WTC11 (cell line): ENCODE data around the gene LAMA3. TPM values are rescaled to one million over a fixed set of nuclear protein-coding genes. Genes with fewer than 3 reads are reported as not detected.

Experiments used
- ATAC-seq: fragments of 200-7000 bp; cut with Tn5 transposase; 2 replicates; pipeline ENCODE4 v1.10.0; 2021; ENCODE audit warnings: mild to moderate bottlenecking, moderate library complexity
- CTCF ChIA-PET: fragments of 300-600 bp; sonication (Branson Sonifier 250); formaldehyde crosslinking; loops from one replicate; lab custom pipeline; 2021; ENCODE audit warnings: antibody characterized with exemption; lab: Charles Lee
- POLR2A ChIA-PET: fragments of 350-600 bp; sonication (Branson Sonifier 250); formaldehyde crosslinking; loops from one replicate; lab custom pipeline; 2021; ENCODE audit warnings: antibody characterized with exemption; lab: Charles Lee
- DNase-seq: peaks from one replicate; pipeline ENCODE4 v3.0.0; 2021; ENCODE audit warnings: low spot score
- H3K27ac Mint-ChIP-seq: 2 replicates; pipeline ENCODE4 v1.8.0; 2021; ENCODE audit warnings: mixed read lengths
- H3K27me3 Mint-ChIP-seq: 2 replicates; pipeline ENCODE4 v1.8.0; 2021; ENCODE audit warnings: low read depth, mild to moderate bottlenecking, moderate library complexity, mixed read lengths
- H3K36me3 Mint-ChIP-seq: 2 replicates; pipeline ENCODE4 v1.8.0; 2021; ENCODE audit warnings: mixed read lengths
- H3K4me1 Mint-ChIP-seq: 2 replicates; pipeline ENCODE4 v1.8.0; 2022; ENCODE audit warnings: mixed read lengths
- H3K4me3 Mint-ChIP-seq: 2 replicates; pipeline ENCODE4 v1.8.0; 2021; ENCODE audit warnings: mild to moderate bottlenecking, moderate library complexity, mixed read lengths
- H3K9me3 Mint-ChIP-seq: 2 replicates; pipeline ENCODE4 v1.8.0; 2021; ENCODE audit warnings: mixed read lengths
- FOXK1 ChIP-seq: sonication (generic); formaldehyde crosslinking; IDR thresholded peaks from 2 replicates; pipeline ENCODE4 v1.8.0; 2022; ENCODE audit warnings: mild to moderate bottlenecking, moderate library complexity, missing genetic modification reagents
- JAZF1 ChIP-seq: fragments of 250-450 bp; sonication (Bioruptor Pico); IDR thresholded peaks from 2 replicates; pipeline ENCODE4 v1.9.0; 2021; ENCODE audit warnings: moderate library complexity, mild to moderate bottlenecking, inconsistent platforms
- MYBL2 ChIP-seq: sonication (generic); formaldehyde crosslinking; IDR thresholded peaks from 2 replicates; pipeline ENCODE4 v1.8.1; 2023; ENCODE audit warnings: mild to moderate bottlenecking, moderate library complexity, missing genetic modification reagents
- NR2C2 ChIP-seq: sonication (generic); formaldehyde crosslinking; IDR thresholded peaks from 2 replicates; pipeline ENCODE4 v1.8.0; 2022; ENCODE audit warnings: mild to moderate bottlenecking, missing genetic modification reagents
- NR3C1 ChIP-seq: sonication (generic); formaldehyde crosslinking; conservative IDR thresholded peaks from 2 replicates; pipeline ENCODE4 v1.8.1; 2023; ENCODE audit warnings: low read depth, mild to moderate bottlenecking, missing genetic modification reagents
- SMAD4 ChIP-seq: sonication (generic); formaldehyde crosslinking; IDR thresholded peaks from 2 replicates; pipeline ENCODE4 v1.8.0; 2022; ENCODE audit warnings: mild to moderate bottlenecking, missing genetic modification reagents
- SP1 ChIP-seq: sonication (generic); formaldehyde crosslinking; conservative IDR thresholded peaks from 2 replicates; pipeline ENCODE4 v1.8.1; 2022; ENCODE audit warnings: missing genetic modification reagents
- TEAD1 ChIP-seq: sonication (generic); formaldehyde crosslinking; IDR thresholded peaks from 2 replicates; pipeline ENCODE4 v1.8.0; 2022; ENCODE audit warnings: mild to moderate bottlenecking, missing genetic modification reagents
- total RNA-seq: library from RNA; stranded (reverse); gene quantifications from 3 replicates; pipeline ENCODE4 v1.2.3, GENCODE V29; 2021
- TF ChIP-seq, protein P1 (sequence below): sonication (generic); formaldehyde crosslinking; IDR thresholded peaks from 2 replicates; pipeline ENCODE4 v1.8.1; 2023; ENCODE audit warnings: mild to moderate bottlenecking, missing genetic modification reagents
- TF ChIP-seq, protein P2 (sequence below): sonication (generic); formaldehyde crosslinking; IDR thresholded peaks from 2 replicates; pipeline ENCODE4 v1.8.0; 2022; ENCODE audit warnings: mild to moderate bottlenecking, missing genetic modification reagents
- TF ChIP-seq, protein P3 (sequence below): sonication (generic); formaldehyde crosslinking; IDR thresholded peaks from 2 replicates; pipeline ENCODE4 v1.8.0; 2023; ENCODE audit warnings: missing genetic modification reagents, mild to moderate bottlenecking, borderline replicate concordance
- TF ChIP-seq, protein P4 (sequence below): sonication (generic); formaldehyde crosslinking; IDR thresholded peaks from 2 replicates; pipeline ENCODE4 v1.8.1; 2022; ENCODE audit warnings: mild to moderate bottlenecking, missing genetic modification reagents, moderate library complexity, borderline replicate concordance
- TF ChIP-seq, protein P5 (sequence below): sonication (generic); formaldehyde crosslinking; IDR thresholded peaks from 2 replicates; pipeline ENCODE4 v1.8.1; 2022; ENCODE audit warnings: missing genetic modification reagents, borderline replicate concordance
- TF ChIP-seq, protein P6 (sequence below): fragments of 250-450 bp; sonication (Bioruptor Pico); IDR thresholded peaks from 2 replicates; pipeline ENCODE4 v1.9.0; 2021; ENCODE audit warnings: mild to moderate bottlenecking
- TF ChIP-seq, protein P7 (sequence below): sonication (generic); formaldehyde crosslinking; IDR thresholded peaks from 2 replicates; pipeline ENCODE4 v1.8.0; 2022; ENCODE audit warnings: mild to moderate bottlenecking, missing genetic modification reagents
- TF ChIP-seq, protein P8 (sequence below): sonication (generic); formaldehyde crosslinking; IDR thresholded peaks from 2 replicates; pipeline ENCODE4 v1.8.1; 2023; ENCODE audit warnings: mild to moderate bottlenecking, missing genetic modification reagents, moderate library complexity

The LAMA3 gene
- total RNA-seq, 1 experiment from 2014 or later: 0.83 TPM

DNA sequence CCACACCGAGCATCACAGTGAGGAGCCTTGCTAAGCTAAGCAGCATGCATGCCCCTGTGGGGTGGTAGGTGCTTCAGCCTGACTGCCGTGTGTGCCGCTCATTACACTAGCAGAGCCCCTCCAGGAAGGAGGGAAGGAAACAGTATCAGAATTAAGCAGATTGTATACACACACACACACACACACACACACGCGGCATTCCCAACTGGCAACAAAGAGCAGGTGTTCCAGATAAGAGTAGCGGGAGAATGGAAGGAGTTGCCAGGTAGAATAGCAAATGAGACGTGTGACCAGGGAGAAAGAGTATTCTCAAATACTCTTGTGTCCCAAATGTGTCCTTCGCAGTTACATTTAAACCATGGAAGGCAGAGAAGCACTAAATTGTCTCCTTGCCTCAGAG lies 277.7 kb downstream of the LAMA3 start:
- Mint-ChIP-seq H3K9me3 (peaks cover 5% of the 10 kb centered on the region; the same call in 1 of the 2 replicates), H3K36me3 (no peaks in the 10 kb centered on the region), H3K4me3 (no peak overlapping the region), H3K27ac (no peak overlapping the region), H3K4me1 (peaks cover 23% of the 10 kb centered on the region), H3K27me3 (no peaks in the 10 kb centered on the region; the same call in 1 of the 2 replicates)
- DNase-seq (no peak), ATAC-seq (no peak)
- TF ChIP-seq NR2C2 (CRISPR knock-in tag) (no peak), FOXK1 (CRISPR knock-in tag) (no peak), MYBL2 (CRISPR knock-in tag) (no peak), NR3C1 (CRISPR knock-in tag) (no peak), SMAD4 (CRISPR knock-in tag) (no peak), JAZF1 (no peak), SP1 (CRISPR knock-in tag) (no peak)
- TF ChIP-seq, protein P1, sequence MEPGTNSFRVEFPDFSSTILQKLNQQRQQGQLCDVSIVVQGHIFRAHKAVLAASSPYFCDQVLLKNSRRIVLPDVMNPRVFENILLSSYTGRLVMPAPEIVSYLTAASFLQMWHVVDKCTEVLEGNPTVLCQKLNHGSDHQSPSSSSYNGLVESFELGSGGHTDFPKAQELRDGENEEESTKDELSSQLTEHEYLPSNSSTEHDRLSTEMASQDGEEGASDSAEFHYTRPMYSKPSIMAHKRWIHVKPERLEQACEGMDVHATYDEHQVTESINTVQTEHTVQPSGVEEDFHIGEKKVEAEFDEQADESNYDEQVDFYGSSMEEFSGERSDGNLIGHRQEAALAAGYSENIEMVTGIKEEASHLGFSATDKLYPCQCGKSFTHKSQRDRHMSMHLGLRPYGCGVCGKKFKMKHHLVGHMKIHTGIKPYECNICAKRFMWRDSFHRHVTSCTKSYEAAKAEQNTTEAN (CRISPR knock-in tag): no peak
- TF ChIP-seq, protein P2, sequence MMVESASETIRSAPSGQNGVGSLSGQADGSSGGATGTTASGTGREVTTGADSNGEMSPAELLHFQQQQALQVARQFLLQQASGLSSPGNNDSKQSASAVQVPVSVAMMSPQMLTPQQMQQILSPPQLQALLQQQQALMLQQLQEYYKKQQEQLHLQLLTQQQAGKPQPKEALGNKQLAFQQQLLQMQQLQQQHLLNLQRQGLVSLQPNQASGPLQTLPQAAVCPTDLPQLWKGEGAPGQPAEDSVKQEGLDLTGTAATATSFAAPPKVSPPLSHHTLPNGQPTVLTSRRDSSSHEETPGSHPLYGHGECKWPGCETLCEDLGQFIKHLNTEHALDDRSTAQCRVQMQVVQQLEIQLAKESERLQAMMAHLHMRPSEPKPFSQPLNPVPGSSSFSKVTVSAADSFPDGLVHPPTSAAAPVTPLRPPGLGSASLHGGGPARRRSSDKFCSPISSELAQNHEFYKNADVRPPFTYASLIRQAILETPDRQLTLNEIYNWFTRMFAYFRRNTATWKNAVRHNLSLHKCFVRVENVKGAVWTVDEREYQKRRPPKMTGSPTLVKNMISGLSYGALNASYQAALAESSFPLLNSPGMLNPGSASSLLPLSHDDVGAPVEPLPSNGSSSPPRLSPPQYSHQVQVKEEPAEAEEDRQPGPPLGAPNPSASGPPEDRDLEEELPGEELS: no peak
- TF ChIP-seq, protein P3, sequence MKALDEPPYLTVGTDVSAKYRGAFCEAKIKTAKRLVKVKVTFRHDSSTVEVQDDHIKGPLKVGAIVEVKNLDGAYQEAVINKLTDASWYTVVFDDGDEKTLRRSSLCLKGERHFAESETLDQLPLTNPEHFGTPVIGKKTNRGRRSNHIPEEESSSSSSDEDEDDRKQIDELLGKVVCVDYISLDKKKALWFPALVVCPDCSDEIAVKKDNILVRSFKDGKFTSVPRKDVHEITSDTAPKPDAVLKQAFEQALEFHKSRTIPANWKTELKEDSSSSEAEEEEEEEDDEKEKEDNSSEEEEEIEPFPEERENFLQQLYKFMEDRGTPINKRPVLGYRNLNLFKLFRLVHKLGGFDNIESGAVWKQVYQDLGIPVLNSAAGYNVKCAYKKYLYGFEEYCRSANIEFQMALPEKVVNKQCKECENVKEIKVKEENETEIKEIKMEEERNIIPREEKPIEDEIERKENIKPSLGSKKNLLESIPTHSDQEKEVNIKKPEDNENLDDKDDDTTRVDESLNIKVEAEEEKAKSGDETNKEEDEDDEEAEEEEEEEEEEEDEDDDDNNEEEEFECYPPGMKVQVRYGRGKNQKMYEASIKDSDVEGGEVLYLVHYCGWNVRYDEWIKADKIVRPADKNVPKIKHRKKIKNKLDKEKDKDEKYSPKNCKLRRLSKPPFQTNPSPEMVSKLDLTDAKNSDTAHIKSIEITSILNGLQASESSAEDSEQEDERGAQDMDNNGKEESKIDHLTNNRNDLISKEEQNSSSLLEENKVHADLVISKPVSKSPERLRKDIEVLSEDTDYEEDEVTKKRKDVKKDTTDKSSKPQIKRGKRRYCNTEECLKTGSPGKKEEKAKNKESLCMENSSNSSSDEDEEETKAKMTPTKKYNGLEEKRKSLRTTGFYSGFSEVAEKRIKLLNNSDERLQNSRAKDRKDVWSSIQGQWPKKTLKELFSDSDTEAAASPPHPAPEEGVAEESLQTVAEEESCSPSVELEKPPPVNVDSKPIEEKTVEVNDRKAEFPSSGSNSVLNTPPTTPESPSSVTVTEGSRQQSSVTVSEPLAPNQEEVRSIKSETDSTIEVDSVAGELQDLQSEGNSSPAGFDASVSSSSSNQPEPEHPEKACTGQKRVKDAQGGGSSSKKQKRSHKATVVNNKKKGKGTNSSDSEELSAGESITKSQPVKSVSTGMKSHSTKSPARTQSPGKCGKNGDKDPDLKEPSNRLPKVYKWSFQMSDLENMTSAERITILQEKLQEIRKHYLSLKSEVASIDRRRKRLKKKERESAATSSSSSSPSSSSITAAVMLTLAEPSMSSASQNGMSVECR (CRISPR knock-in tag): no peak
- TF ChIP-seq, protein P4, sequence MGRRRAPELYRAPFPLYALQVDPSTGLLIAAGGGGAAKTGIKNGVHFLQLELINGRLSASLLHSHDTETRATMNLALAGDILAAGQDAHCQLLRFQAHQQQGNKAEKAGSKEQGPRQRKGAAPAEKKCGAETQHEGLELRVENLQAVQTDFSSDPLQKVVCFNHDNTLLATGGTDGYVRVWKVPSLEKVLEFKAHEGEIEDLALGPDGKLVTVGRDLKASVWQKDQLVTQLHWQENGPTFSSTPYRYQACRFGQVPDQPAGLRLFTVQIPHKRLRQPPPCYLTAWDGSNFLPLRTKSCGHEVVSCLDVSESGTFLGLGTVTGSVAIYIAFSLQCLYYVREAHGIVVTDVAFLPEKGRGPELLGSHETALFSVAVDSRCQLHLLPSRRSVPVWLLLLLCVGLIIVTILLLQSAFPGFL (CRISPR knock-in tag): no peak
- ChIA-PET CTCF (no interaction called here), POLR2A (no interaction called here)

DNA sequence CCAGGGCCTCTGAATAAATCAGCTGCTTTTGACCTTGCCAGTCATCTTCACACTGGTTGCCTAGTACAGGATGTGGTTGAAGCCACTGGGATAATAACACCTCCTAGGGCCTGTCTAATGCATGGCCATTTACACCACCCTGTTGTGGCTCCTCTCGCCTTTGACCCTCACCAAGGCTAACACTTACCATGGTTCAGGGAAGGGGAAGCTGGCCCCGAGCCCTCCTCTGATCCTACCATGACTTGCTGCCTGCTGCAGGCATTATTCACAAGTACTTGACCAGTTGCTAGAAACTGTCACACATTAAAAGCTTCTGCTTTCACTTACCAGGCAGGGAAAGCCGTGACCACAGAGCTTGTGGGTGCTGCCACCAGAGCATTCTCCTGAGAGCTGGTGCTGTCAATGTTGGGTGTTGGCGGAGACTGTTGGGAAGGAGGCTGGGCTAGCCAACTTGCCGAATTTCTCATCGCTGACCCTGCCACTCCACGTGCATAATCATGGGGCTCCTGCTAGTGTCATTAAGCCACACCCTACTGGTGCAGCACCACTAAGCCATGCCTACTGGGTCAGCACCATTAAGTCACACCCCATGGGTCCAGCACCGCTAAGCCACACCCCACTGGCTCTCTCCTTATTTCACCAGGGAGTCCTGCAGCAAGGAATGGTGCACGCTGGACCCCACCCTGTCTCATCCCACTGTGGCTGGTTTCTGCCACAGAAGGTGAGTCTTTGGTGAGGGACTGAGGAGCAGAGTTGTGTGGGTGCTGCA lies 278.3 kb downstream of the LAMA3 start:
- no peak for DNase-seq
- POLR2A ChIA-PET: interaction anchor here (0.7 kb wide), 1 partner anchor 17 kb away, joined by 3 read pairs; no protein-coding TSS in a partner anchor
- no peak for ATAC-seq
- no peaks in the 10 kb centered on the region; the same call in 1 of the 2 replicates for H3K27me3 Mint-ChIP-seq
- no peaks in the 10 kb centered on the region for H3K36me3 Mint-ChIP-seq
- H3K4me1 Mint-ChIP-seq: peaks cover 23% of the 10 kb centered on the region
- CTCF ChIA-PET: interaction anchor here (2.8 kb wide), 1 partner anchor 49 kb away, joined by 8 read pairs; no protein-coding TSS in a partner anchor
- H3K9me3 Mint-ChIP-seq: peaks cover 5% of the 10 kb centered on the region; the same call in 1 of the 2 replicates
- no peak overlapping the region for H3K27ac Mint-ChIP-seq
- H3K4me3 Mint-ChIP-seq: no peak overlapping the region
- TF ChIP-seq, protein P5, sequence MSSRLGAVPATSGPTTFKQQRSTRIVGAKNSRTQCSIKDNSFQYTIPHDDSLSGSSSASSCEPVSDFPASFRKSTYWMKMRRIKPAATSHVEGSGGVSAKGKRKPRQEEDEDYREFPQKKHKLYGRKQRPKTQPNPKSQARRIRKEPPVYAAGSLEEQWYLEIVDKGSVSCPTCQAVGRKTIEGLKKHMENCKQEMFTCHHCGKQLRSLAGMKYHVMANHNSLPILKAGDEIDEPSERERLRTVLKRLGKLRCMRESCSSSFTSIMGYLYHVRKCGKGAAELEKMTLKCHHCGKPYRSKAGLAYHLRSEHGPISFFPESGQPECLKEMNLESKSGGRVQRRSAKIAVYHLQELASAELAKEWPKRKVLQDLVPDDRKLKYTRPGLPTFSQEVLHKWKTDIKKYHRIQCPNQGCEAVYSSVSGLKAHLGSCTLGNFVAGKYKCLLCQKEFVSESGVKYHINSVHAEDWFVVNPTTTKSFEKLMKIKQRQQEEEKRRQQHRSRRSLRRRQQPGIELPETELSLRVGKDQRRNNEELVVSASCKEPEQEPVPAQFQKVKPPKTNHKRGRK (CRISPR knock-in tag): no peak
- TF ChIP-seq, protein P4 (CRISPR knock-in tag): no peak
- no peak for TF ChIP-seq TEAD1
- TF ChIP-seq, protein P6, sequence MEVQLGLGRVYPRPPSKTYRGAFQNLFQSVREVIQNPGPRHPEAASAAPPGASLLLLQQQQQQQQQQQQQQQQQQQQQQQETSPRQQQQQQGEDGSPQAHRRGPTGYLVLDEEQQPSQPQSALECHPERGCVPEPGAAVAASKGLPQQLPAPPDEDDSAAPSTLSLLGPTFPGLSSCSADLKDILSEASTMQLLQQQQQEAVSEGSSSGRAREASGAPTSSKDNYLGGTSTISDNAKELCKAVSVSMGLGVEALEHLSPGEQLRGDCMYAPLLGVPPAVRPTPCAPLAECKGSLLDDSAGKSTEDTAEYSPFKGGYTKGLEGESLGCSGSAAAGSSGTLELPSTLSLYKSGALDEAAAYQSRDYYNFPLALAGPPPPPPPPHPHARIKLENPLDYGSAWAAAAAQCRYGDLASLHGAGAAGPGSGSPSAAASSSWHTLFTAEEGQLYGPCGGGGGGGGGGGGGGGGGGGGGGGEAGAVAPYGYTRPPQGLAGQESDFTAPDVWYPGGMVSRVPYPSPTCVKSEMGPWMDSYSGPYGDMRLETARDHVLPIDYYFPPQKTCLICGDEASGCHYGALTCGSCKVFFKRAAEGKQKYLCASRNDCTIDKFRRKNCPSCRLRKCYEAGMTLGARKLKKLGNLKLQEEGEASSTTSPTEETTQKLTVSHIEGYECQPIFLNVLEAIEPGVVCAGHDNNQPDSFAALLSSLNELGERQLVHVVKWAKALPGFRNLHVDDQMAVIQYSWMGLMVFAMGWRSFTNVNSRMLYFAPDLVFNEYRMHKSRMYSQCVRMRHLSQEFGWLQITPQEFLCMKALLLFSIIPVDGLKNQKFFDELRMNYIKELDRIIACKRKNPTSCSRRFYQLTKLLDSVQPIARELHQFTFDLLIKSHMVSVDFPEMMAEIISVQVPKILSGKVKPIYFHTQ (CRISPR knock-in tag): no peak
- TF ChIP-seq, protein P7, sequence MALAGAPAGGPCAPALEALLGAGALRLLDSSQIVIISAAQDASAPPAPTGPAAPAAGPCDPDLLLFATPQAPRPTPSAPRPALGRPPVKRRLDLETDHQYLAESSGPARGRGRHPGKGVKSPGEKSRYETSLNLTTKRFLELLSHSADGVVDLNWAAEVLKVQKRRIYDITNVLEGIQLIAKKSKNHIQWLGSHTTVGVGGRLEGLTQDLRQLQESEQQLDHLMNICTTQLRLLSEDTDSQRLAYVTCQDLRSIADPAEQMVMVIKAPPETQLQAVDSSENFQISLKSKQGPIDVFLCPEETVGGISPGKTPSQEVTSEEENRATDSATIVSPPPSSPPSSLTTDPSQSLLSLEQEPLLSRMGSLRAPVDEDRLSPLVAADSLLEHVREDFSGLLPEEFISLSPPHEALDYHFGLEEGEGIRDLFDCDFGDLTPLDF (CRISPR knock-in tag): no peak
- TF ChIP-seq, protein P8, sequence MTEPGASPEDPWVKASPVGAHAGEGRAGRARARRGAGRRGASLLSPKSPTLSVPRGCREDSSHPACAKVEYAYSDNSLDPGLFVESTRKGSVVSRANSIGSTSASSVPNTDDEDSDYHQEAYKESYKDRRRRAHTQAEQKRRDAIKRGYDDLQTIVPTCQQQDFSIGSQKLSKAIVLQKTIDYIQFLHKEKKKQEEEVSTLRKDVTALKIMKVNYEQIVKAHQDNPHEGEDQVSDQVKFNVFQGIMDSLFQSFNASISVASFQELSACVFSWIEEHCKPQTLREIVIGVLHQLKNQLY: no peak
